Measurements from ENCODE around the gene TTC32.

TTC32 gene

GRCh38 chr2:19850056-19851050 is 51.4 kb downstream of the TTC32 start:
- no peak for DNase-seq (ENCODE audit: low spot score)

GRCh38 chr2:19848952-19849351 is 52.8 kb downstream of the TTC32 start:
- DNase-seq (ENCODE audit: low spot score): no peak

GRCh38 chr2:19848029-19848750 is 53.6 kb downstream of the TTC32 start:
- DNase-seq (ENCODE audit: low spot score): no peak

- DNase-seq (ENCODE audit: low spot score): no peak
Observed at GRCh38 chr2:19847486-19847885, 54.3 kb downstream of the TTC32 start.
